Limb (tissue), 2 donors: Measurements from ENCODE around the gene ZNF577.
"Not testable (repeated sequence)": the region's sequence is repeated elsewhere in the genome, so short reads cannot be mapped to it uniquely, and the experiment has no call there.

Experiments
- DNase-seq, 2 donors: peaks; one replicate each; pipeline ENCODE4 v3.0.0-alpha.2; 2016; ENCODE audit errors: extremely low spot score in 2 of 2

The ZNF577 gene

GRCh38 chr19:51887522-51888498 is at the start of gene ZNF577:
TSS of gene ZNF577 (minus strand) at chr19:51887951. CDS start at chr19:51880382, 7,569 bp downstream.
- DNase-seq: peak; percentile 92 to 94

GRCh38 chr19:51931921-51932320 is 44.2 kb upstream of the ZNF577 start:
- DNase-seq: no peak

GRCh38 chr19:51927859-51928258 is 40.1 kb upstream of the ZNF577 start:
- no peak for DNase-seq

GRCh38 chr19:51926784-51927741 is 39.3 kb upstream of the ZNF577 start, which contains the start of gene ZNF613:
TSS of gene ZNF613 (plus strand) at chr19:51927472. CDS start at chr19:51936221, 8,749 bp downstream.
- peak; percentile 92 to 95 for DNase-seq

GRCh38 chr19:51926426-51926783 is 38.7 kb upstream of the ZNF577 start:
- DNase-seq: no peak

- no peak for DNase-seq
Measured at GRCh38 chr19:51921949-51922348, 34.2 kb upstream of the ZNF577 start.

- no peak for DNase-seq
Measured at GRCh38 chr19:51919606-51920005, 31.9 kb upstream of the ZNF577 start.

- no peak for DNase-seq
Measured at GRCh38 chr19:51916167-51916566, 28.4 kb upstream of the ZNF577 start.

- no peak for DNase-seq
Measured at GRCh38 chr19:51915324-51915867, 27.6 kb upstream of the ZNF577 start.

GRCh38 chr19:51907981-51908380 is 20.2 kb upstream of the ZNF577 start:
- DNase-seq: not testable (repeated sequence)

- DNase-seq: not testable (repeated sequence)
Measured at GRCh38 chr19:51906108-51906507, 18.4 kb upstream of the ZNF577 start.

- DNase-seq: not testable (repeated sequence)
Measured at GRCh38 chr19:51905639-51906038, 17.9 kb upstream of the ZNF577 start.

GRCh38 chr19:51905206-51905605 is 17.5 kb upstream of the ZNF577 start:
- DNase-seq: no peak

GRCh38 chr19:51904331-51905165 is 16.8 kb upstream of the ZNF577 start, which contains the start of gene ZNF649:
TSS of gene ZNF649 (minus strand) at chr19:51905017. CDS start at chr19:51900107, 4,910 bp downstream.
- DNase-seq: peak; percentile 87 to 89

- DNase-seq: no peak
Measured at GRCh38 chr19:51903192-51903591, 15.4 kb upstream of the ZNF577 start.

GRCh38 chr19:51901860-51902259 is 14.1 kb upstream of the ZNF577 start:
- no peak for DNase-seq

- DNase-seq: no peak
Measured at GRCh38 chr19:51891193-51891747, 3.5 kb upstream of the ZNF577 start.

GRCh38 chr19:51889934-51890333 is 2.2 kb upstream of the ZNF577 start:
- no peak for DNase-seq

GRCh38 chr19:51884713-51885112 is 3.0 kb downstream of the ZNF577 start:
- no peak for DNase-seq

- DNase-seq: no peak
Measured at GRCh38 chr19:51882518-51882917, 5.2 kb downstream of the ZNF577 start.
